GM12872 (cell line): ENCODE results near the gene SMPD1.

ENCODE experiments used
- TF ChIP-seq, protein P1 (sequence below): IDR thresholded peaks from 3 replicates; pipeline ENCODE4 v1.5.1; 2011; ENCODE audit warnings: low read depth, mild to moderate bottlenecking, low read length, moderate library complexity; ENCODE audit not compliant: insufficient read depth

SMPD1 gene

DNA sequence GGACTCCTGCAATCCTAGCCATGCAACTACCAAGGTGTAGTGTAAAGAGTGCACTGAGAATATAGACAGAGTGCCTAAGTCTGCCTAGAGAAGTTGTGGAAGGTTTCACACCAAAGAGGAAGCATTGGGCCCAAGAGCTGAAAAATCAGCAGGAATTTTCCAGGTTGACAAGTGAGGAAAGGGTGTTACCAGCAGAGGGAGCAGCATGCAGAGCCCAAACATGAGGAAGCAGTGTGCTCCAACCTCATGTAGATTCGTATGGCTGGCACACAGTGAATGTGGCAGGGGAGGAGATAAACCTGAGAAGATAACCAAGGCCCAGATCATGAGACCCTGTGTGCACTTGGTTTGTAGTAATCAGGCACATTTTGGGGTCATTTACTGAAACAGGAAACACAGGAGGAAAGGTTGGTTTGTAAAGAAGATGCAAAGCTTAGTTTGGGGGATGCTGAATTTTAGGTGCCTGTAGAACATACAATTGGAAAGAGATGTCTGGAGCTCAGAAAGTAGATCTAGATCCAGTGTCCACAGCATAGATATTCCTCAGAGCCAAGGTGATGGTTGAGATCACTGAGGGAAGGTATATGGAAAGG is 48.8 kb downstream of the SMPD1 start:
- TF ChIP-seq, protein P1, sequence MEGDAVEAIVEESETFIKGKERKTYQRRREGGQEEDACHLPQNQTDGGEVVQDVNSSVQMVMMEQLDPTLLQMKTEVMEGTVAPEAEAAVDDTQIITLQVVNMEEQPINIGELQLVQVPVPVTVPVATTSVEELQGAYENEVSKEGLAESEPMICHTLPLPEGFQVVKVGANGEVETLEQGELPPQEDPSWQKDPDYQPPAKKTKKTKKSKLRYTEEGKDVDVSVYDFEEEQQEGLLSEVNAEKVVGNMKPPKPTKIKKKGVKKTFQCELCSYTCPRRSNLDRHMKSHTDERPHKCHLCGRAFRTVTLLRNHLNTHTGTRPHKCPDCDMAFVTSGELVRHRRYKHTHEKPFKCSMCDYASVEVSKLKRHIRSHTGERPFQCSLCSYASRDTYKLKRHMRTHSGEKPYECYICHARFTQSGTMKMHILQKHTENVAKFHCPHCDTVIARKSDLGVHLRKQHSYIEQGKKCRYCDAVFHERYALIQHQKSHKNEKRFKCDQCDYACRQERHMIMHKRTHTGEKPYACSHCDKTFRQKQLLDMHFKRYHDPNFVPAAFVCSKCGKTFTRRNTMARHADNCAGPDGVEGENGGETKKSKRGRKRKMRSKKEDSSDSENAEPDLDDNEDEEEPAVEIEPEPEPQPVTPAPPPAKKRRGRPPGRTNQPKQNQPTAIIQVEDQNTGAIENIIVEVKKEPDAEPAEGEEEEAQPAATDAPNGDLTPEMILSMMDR, result peak; percentile 72

DNA sequence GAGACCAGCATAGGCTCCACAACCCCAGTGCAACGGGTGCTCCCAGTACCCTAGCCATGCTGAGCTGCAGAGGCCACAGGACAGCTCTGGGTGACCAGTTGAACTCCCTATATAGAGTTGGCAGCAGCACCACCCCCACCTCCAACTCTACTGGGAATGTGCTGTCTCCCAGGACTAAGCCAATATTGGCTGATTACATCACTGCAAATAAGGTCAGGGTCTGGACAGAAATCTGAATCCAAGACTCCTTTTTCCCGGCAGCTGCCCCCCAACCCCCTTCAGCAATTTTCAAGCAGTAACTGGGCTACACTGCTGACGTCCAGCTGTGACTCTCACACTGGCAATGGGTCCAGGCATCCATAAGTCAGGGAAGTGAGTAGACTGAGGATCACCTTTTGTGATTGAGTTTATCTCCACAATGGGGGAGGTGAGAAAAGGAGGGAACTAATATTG is 50.7 kb downstream of the SMPD1 start, which contains the start of gene HPX:
Gene HPX (minus strand): TSS at position 82 of the 453 bp plus-strand sequence. CDS start 24 bp downstream, at position 58.
- TF ChIP-seq, protein P1, result no peak

DNA sequence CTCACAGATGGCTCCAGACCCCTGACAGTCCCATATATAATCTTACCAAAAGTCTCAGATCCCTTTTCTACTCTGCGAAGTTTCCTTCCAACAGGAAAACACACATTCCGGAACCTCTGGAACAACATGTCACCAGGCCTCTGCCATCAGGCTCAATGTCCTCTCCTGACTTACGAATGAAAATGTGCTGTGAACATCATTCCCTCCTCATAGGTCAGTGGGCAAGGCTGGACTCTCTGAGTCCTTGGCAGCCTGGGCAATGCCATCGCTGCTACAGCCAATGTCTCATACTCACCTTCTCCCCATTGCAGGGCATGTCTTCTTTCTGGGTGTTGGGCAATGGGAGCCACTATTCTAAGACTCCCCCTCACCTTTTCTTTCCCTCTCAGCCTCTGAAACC is 52.2 kb downstream of the SMPD1 start:
- TF ChIP-seq, protein P1, result no peak

DNA sequence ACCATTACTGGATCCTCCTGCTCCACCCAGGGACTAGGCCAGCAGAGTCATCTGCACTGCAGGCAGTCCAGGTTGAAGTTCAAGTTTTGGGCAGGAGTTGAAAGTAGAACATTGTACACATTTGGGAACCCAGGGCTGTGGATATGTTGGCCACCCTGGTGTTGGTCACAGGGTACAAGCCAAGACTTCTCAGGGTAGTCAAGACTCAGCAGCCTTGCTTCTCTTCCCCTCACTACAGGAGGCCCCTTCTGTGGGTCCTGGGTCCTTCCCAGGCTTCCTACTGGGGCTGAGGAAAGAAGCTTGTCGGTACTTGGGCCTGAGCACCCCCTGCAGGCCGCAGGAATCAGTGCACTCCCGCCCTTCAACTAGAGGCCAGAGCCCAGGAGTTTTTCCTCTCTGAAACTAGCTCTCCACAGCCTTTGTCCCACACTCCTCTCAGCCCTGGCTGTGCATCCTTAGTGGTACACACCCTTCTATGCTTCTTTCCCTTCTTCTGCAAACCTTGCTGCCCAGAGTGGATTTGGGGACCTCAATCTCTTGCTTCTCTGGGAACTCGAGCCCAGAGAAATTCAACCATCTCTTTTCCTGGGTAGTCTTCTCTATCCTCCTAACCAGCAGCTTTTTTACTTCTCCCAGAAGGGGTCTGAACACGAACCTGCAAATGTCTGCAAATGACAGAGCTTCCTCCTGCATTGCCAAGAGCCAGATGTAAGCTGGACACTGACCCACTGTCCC is 53.2 kb downstream of the SMPD1 start:
- TF ChIP-seq, protein P1, result peak; percentile 93
